Measurements from ENCODE around the gene RNF146. TPM values are rescaled to one million over a fixed set of nuclear protein-coding genes. Genes with fewer than 3 reads are reported as not detected.
"Not testable (repeated sequence)": the region's sequence is repeated elsewhere in the genome, so short reads cannot be mapped to it uniquely, and the experiment has no call there.

RNF146 gene
- total RNA-seq, 1 experiment from 2014 or later = 43.1 TPM

DNA sequence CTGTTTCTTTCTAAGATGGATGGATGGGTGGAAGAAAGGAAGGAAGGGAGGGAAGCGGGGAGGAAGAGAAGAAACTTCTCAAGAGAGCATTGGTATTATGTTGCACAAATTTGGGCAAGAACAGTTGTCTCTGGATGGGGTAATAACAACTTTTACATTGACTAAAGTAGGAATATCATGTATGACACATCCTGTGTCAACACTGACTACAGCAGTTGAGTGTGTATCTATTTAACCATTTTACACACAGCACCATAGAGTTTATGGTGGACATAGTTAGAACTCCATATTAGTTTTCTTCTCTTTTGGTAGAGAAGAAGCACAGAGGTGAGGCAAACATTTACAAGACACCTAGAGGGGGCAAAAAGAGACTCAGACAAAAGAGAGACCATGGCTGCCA, 44.2 kb upstream of the RNF146 start:
- BruUV-seq (replicated peaks) = no TSS peak
- DNase-seq (ENCODE audit: low read depth, low spot score) (no peak), ATAC-seq (no peak)
- Histone ChIP-seq H3K9me3 (ENCODE audit: control insufficient read depth, insufficient read depth, low read depth, low read length) (no peaks in the 10 kb centered on the region), H3K4me3 (ENCODE audit: low read depth in 2 of 2, low read length in 2 of 2) (no peak overlapping the region), H3K36me3 (ENCODE audit: control insufficient read depth, insufficient read depth, low read length) (no peaks in the 10 kb centered on the region), H3K4me1 (ENCODE audit: control insufficient read depth, insufficient read depth, low read length) (no peaks in the 10 kb centered on the region), H3K27ac (ENCODE audit: low read length) (no peak overlapping the region), H3K27me3 (ENCODE audit: control insufficient read depth, insufficient read depth, low read length) (peaks cover 3% of the 10 kb centered on the region)
- TF ChIP-seq POLR2AphosphoS5 (IDR thresholded peaks at IDR 0.05; ENCODE audit: low read depth, low read length) = no peak
- no peak for TF ChIP-seq SIN3A (IDR thresholded peaks at IDR 0.05; ENCODE audit: borderline replicate concordance, insufficient read depth, low read depth, low read length)
- TF ChIP-seq, protein P1, sequence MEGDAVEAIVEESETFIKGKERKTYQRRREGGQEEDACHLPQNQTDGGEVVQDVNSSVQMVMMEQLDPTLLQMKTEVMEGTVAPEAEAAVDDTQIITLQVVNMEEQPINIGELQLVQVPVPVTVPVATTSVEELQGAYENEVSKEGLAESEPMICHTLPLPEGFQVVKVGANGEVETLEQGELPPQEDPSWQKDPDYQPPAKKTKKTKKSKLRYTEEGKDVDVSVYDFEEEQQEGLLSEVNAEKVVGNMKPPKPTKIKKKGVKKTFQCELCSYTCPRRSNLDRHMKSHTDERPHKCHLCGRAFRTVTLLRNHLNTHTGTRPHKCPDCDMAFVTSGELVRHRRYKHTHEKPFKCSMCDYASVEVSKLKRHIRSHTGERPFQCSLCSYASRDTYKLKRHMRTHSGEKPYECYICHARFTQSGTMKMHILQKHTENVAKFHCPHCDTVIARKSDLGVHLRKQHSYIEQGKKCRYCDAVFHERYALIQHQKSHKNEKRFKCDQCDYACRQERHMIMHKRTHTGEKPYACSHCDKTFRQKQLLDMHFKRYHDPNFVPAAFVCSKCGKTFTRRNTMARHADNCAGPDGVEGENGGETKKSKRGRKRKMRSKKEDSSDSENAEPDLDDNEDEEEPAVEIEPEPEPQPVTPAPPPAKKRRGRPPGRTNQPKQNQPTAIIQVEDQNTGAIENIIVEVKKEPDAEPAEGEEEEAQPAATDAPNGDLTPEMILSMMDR (IDR thresholded peaks at IDR 0.05) = no peak
- TF ChIP-seq TCF7L2 (IDR thresholded peaks at IDR 0.05; ENCODE audit: low read depth, low read length) = no peak
- TF ChIP-seq, protein P2, sequence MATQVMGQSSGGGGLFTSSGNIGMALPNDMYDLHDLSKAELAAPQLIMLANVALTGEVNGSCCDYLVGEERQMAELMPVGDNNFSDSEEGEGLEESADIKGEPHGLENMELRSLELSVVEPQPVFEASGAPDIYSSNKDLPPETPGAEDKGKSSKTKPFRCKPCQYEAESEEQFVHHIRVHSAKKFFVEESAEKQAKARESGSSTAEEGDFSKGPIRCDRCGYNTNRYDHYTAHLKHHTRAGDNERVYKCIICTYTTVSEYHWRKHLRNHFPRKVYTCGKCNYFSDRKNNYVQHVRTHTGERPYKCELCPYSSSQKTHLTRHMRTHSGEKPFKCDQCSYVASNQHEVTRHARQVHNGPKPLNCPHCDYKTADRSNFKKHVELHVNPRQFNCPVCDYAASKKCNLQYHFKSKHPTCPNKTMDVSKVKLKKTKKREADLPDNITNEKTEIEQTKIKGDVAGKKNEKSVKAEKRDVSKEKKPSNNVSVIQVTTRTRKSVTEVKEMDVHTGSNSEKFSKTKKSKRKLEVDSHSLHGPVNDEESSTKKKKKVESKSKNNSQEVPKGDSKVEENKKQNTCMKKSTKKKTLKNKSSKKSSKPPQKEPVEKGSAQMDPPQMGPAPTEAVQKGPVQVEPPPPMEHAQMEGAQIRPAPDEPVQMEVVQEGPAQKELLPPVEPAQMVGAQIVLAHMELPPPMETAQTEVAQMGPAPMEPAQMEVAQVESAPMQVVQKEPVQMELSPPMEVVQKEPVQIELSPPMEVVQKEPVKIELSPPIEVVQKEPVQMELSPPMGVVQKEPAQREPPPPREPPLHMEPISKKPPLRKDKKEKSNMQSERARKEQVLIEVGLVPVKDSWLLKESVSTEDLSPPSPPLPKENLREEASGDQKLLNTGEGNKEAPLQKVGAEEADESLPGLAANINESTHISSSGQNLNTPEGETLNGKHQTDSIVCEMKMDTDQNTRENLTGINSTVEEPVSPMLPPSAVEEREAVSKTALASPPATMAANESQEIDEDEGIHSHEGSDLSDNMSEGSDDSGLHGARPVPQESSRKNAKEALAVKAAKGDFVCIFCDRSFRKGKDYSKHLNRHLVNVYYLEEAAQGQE (IDR thresholded peaks at IDR 0.05; ENCODE audit: insufficient read depth in 1 of 2, low read depth in 2 of 2, low read length in 1 of 2) = no peak
- POLR2A ChIA-PET = no interaction called here
- intact Hi-C loops (cut with micrococcal nuclease; ENCODE audit: unreplicated experiment) = no loop called here
- in situ Hi-C loops (cut with HindIII; ENCODE audit: low pct_unique_long_range_greater_than_20kb, low sequenced_read_pairs) = no loop called here
- CTCF ChIA-PET = no interaction called here

DNA sequence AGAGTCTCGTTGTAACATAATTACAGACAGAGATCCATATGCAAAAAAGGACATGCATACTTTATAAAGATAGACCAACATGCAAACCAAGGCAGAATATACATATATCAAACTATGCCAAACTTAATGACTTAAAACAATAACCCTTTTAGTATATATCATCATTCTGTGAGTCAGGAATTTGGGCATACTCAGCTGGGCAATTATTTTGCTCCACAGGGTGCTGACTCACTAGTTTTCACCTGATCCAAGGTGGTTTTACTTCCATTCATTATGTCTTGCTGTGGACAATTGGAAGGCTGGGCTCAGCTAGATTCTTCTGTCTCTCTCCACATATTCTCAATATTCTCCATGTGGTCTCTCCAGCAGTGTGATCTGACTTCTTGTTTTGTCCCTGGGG, 41.2 kb upstream of the RNF146 start:
- H3K27me3 ChIP-seq (ENCODE audit: control insufficient read depth, insufficient read depth, low read length) = peaks cover 3% of the 10 kb centered on the region
- ChIA-PET CTCF (no interaction called here), POLR2A (no interaction called here)
- in situ Hi-C loops (cut with HindIII; ENCODE audit: low pct_unique_long_range_greater_than_20kb, low sequenced_read_pairs) (no loop called here), intact Hi-C loops (cut with micrococcal nuclease; ENCODE audit: unreplicated experiment) (no loop called here)
- H3K4me3 ChIP-seq (ENCODE audit: low read depth in 2 of 2, low read length in 2 of 2) = no peak overlapping the region
- TF ChIP-seq, protein P2 (IDR thresholded peaks at IDR 0.05; ENCODE audit: insufficient read depth in 1 of 2, low read depth in 2 of 2, low read length in 1 of 2) = no peak
- TF ChIP-seq, protein P1 (IDR thresholded peaks at IDR 0.05) = no peak
- no peak for TF ChIP-seq TCF7L2 (IDR thresholded peaks at IDR 0.05; ENCODE audit: low read depth, low read length)
- no peak for TF ChIP-seq POLR2AphosphoS5 (IDR thresholded peaks at IDR 0.05; ENCODE audit: low read depth, low read length)
- TF ChIP-seq SIN3A (IDR thresholded peaks at IDR 0.05; ENCODE audit: borderline replicate concordance, insufficient read depth, low read depth, low read length) = no peak
- no peaks in the 10 kb centered on the region for H3K36me3 ChIP-seq (ENCODE audit: control insufficient read depth, insufficient read depth, low read length)
- no peaks in the 10 kb centered on the region for H3K9me3 ChIP-seq (ENCODE audit: control insufficient read depth, insufficient read depth, low read depth, low read length)
- BruUV-seq (replicated peaks) = no TSS peak
- no peak for ATAC-seq
- H3K27ac ChIP-seq (ENCODE audit: low read length) = no peak overlapping the region
- DNase-seq (ENCODE audit: low read depth, low spot score) = no peak
- H3K4me1 ChIP-seq (ENCODE audit: control insufficient read depth, insufficient read depth, low read length) = no peaks in the 10 kb centered on the region

DNA sequence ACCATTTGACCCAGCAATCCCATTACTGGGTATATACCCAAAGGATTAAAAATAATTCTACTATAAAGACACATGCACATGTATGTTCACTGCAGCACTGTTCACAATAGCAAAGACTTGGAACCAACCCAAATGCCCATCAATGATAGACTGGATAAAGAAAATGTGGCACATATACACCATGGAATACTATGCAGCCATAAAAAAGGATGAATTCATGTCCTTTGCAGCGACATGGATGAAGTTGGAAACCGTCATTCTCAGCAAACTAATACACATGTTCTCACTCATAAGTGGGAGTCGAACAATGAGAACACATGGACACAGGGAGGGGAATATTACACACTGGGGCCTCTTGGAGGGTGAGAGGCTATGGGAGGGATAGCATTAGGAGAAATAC, 32.8 kb upstream of the RNF146 start:
- DNase-seq (ENCODE audit: low read depth, low spot score); BruUV-seq (replicated peaks); H3K27me3 ChIP-seq (ENCODE audit: control insufficient read depth, insufficient read depth, low read length); H3K36me3 ChIP-seq (ENCODE audit: control insufficient read depth, insufficient read depth, low read length); H3K4me3 ChIP-seq (ENCODE audit: low read depth in 2 of 2, low read length in 2 of 2); CTCF ChIA-PET; intact Hi-C loops (cut with micrococcal nuclease; ENCODE audit: unreplicated experiment); POLR2A ChIA-PET; in situ Hi-C loops (cut with HindIII; ENCODE audit: low pct_unique_long_range_greater_than_20kb, low sequenced_read_pairs); ATAC-seq; H3K27ac ChIP-seq (ENCODE audit: low read length); H3K4me1 ChIP-seq (ENCODE audit: control insufficient read depth, insufficient read depth, low read length): not testable (repeated sequence)
- peaks cover 10% of the 10 kb centered on the region for H3K9me3 ChIP-seq (ENCODE audit: control insufficient read depth, insufficient read depth, low read depth, low read length)
